ENCODE measurements around the gene MYO5B.

The MYO5B gene

DNA sequence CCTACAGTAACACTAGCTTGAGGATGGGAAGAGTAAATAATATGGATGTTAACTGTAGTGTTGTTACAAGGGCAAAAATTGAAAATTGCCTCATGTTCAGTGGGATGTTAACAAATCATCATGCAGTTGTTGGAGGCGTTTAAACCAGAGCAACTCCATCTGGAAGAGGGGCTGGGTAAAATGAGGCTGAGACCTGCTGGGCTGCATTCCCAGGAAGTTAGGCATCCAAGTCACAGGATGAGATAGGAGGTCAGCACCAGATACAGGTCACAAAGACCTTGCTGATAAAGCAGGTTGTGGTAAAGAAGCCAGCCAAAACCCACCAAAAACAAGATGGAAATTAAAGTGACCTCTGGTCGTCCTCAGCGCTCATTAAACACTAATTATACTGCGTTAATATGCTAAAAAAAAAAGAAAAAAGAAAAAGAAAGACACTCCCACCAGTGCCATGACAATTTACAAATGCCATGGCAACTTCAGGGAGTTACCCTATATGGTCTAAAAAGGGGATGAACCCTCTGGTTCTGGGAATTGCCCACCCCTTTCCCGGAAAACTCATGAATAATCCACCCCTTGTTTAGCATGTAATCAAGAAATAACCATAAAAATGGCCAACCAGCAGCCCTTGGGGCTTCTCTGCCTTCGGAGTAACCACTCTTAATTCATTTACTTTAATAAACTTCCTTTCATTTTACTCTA lies 101.4 kb downstream of the MYO5B start:
- H3K4me3 Mint-ChIP-seq, result no peak overlapping the region
- no peaks in the 10 kb centered on the region for H3K4me1 Mint-ChIP-seq (ENCODE audit: low read depth)
- intact Hi-C loops (cut with micrococcal nuclease), result no loop called here
- no peaks in the 10 kb centered on the region for H3K36me3 Mint-ChIP-seq (ENCODE audit: low read depth)
- H3K27ac Mint-ChIP-seq, result no peak overlapping the region
- H3K9me3 Mint-ChIP-seq, result no peaks in the 10 kb centered on the region
- H3K27me3 Mint-ChIP-seq, result peaks cover 2% of the 10 kb centered on the region

DNA sequence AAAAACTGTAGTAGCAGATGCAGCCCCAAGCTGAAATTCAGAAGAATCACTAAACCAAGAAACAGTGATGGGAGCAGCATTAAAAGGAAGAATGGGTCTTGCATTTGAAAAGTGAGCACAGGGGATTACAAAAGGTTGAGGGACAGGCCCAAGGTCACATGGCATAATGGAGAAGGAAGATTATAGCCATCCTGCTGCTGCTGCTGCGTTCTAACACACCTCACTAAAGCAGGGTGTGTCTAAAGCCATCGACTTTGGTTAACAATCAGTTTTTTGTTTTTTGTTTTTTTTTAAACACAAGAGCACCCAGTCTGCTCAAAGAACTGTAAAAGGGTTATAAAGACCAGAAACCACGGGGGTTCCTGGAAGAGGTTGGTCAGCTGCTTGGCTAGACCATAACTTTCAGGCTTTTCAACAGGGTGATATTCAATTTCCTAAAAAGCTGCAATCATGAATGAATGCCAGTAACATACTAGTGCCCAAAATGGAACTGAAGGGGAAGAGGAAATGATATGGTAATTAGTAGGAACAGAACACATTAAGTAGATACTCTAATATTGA lies 102.6 kb downstream of the MYO5B start:
- intact Hi-C loops (cut with micrococcal nuclease), result no loop called here
- Mint-ChIP-seq H3K4me3 (no peak overlapping the region), H3K27ac (no peak overlapping the region), H3K4me1 (ENCODE audit: low read depth) (no peaks in the 10 kb centered on the region), H3K36me3 (ENCODE audit: low read depth) (no peaks in the 10 kb centered on the region), H3K27me3 (peaks cover 2% of the 10 kb centered on the region), H3K9me3 (no peaks in the 10 kb centered on the region)

DNA sequence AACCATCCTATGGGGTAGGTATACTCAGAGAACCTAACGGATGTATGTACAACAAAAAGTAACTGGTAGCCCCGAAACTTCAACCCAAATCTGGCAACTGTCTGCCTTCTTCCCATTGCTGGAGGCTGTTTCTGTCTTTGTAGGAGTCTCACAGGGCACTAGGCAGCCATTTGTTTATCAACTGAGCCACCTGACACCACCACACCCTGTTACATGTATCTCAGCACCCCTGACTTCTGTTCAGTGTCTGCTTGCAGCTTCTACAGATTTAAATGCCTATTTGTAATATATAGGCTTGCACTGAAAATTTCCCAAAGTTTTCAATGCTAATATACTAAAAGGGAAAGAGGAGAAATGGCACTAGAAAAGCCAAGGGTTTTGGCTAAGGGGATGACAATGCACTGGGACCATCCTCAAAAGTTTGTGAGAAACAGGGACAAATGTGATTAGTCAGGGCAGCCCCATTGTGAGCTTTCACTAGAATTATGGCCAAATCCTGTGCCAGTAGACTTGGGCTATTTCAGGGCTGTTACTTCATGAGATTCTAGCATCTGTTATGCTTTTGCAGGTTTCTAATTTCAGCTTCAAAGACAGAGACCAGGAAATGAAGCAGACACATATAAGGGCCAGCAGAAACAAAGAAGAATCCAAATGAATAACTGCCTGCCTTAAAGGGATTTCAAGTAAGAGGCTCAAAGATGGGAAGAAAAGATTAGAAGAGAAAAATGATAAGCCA lies 103.3 kb downstream of the MYO5B start:
- Mint-ChIP-seq H3K4me1 (ENCODE audit: low read depth) (no peaks in the 10 kb centered on the region), H3K9me3 (no peaks in the 10 kb centered on the region), H3K27ac (no peak overlapping the region), H3K27me3 (peaks cover 2% of the 10 kb centered on the region), H3K36me3 (ENCODE audit: low read depth) (no peaks in the 10 kb centered on the region), H3K4me3 (no peak overlapping the region)
- intact Hi-C loops (cut with micrococcal nuclease), result no loop called here

DNA sequence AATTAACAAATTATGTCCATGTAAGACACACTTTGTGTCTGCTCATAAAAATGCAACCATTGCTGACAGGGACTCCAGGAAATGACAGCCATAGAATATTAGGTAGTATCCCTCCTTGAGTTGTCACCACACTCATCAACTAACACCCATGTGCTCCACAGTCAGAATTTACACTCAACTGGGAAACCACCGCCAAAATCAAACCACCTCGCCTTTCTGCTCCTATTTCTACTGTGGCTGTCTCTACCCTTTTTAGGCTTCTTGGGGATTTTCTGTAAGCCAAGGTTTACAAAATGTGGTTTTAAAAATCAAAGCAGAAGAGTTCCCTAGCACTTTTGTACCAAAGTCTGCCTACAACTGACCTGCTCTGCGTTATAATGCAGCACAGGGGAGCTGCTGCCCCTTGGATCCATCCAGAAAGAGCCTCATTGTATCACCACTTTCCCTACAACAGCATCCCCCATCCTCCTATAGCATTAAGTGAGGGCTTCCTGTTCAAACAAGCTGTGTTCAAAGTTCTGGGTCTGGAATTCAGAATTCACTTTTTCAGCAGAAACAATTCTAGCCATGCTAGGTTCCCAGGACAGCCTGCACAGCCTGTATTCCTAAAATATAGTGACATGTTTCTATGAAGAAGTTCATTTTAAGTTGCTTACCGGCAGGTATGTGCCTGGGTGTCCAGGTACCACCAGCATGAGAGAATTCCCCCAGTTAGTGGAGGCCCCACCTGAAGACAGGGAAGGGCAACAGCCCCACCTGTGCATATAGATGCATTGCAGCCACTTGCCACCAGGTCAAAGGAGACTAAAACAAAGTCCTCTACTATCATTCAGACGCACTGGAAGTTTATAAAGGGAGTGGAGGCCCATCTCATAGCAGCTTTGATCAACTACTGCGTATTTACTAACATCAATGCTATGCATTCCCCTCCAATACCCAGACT lies 104.3 kb downstream of the MYO5B start:
- intact Hi-C loops (cut with micrococcal nuclease), result no loop called here
- no peaks in the 10 kb centered on the region for H3K4me1 Mint-ChIP-seq (ENCODE audit: low read depth)
- H3K27ac Mint-ChIP-seq, result no peak overlapping the region
- no peaks in the 10 kb centered on the region for H3K9me3 Mint-ChIP-seq
- no peaks in the 10 kb centered on the region for H3K36me3 Mint-ChIP-seq (ENCODE audit: low read depth)
- peaks cover 2% of the 10 kb centered on the region for H3K27me3 Mint-ChIP-seq
- no peak overlapping the region for H3K4me3 Mint-ChIP-seq

DNA sequence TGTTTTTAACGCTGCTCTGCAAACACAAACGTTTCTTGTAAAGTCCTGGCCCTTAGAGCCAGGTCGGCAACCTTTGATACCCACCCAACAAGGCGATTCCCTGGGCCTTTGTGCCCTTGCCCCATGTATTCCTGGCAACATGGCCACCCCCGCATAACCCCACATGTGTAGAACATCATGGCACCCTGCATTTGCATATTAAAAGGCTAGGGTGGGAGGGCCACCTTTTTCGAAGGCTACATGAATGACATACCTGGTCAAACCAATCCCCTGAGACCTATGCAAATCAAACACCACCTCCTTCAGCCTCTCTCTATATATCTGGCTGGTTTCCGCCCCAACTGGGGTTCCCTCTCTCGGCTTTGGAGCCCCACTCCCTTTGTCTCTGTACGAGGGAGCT lies 105.2 kb downstream of the MYO5B start:
- Mint-ChIP-seq H3K27me3 (peaks cover 2% of the 10 kb centered on the region), H3K9me3 (no peaks in the 10 kb centered on the region), H3K4me3 (no peak overlapping the region), H3K27ac (no peak overlapping the region), H3K4me1 (ENCODE audit: low read depth) (no peaks in the 10 kb centered on the region), H3K36me3 (ENCODE audit: low read depth) (no peaks in the 10 kb centered on the region)
- intact Hi-C loops (cut with micrococcal nuclease), result no loop called here

DNA sequence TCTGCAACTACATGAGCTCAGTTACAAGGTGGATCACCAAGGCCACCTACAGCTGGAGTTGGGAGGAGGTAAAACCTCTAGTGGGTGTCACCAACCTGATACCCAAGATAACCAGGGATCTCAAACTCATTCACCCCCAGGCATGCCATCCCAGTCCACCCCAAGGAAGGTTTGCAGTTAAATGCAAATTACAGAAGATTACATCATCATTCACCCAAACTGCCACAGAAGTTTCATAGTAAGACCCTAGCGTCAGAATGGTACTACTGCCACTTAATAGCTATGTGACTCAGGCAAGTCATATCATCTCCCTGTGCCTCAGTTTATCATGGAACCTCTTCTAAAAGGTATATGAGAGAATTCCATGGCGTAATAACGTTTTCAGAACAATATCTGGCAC lies 111.2 kb downstream of the MYO5B start:
- H3K9me3 Mint-ChIP-seq, result no peaks in the 10 kb centered on the region
- H3K4me3 Mint-ChIP-seq, result no peak overlapping the region
- no peaks in the 10 kb centered on the region for H3K27me3 Mint-ChIP-seq

DNA sequence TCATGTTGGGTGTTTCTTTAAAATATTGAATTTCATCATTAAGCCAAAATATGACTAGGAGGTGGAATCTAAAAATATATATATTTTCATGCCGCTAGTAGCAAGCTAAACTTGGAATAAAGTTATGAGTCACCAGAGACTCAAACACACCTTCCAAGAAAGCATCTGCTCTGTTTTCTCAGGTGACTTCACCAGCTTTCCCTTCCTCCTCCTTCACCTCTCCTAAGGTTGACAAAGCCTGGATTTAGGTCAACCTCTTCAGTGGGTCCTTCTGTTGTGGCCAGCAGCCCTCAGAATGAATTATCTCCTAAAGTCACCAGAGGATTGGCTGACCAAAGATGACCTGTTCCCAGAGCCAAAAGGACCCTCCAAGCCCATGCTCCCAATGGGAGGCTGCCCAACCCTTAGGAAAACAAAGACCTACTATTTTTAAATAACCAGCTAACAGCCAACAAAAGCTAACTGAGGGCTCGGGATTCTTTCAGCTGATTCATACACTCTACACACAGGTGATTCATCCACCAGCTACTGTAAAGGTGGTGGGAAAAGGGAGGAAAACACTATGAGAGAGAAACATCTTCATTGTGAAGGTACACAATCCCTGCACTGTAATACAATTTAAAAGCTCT lies 113.9 kb downstream of the MYO5B start:
- Mint-ChIP-seq H3K27ac (no peak overlapping the region), H3K9me3 (no peaks in the 10 kb centered on the region), H3K27me3 (no peaks in the 10 kb centered on the region), H3K4me3 (no peak overlapping the region), H3K36me3 (ENCODE audit: low read depth) (no peaks in the 10 kb centered on the region), H3K4me1 (ENCODE audit: low read depth) (no peaks in the 10 kb centered on the region)
- intact Hi-C loops (cut with micrococcal nuclease), result no loop called here

More for the DNA sequence above, 111.2 kb downstream of the MYO5B start:
- no peaks in the 10 kb centered on the region for H3K36me3 Mint-ChIP-seq (ENCODE audit: low read depth)
- intact Hi-C loops (cut with micrococcal nuclease), result no loop called here
- no peak overlapping the region for H3K27ac Mint-ChIP-seq
- no peaks in the 10 kb centered on the region for H3K4me1 Mint-ChIP-seq (ENCODE audit: low read depth)

DNA sequence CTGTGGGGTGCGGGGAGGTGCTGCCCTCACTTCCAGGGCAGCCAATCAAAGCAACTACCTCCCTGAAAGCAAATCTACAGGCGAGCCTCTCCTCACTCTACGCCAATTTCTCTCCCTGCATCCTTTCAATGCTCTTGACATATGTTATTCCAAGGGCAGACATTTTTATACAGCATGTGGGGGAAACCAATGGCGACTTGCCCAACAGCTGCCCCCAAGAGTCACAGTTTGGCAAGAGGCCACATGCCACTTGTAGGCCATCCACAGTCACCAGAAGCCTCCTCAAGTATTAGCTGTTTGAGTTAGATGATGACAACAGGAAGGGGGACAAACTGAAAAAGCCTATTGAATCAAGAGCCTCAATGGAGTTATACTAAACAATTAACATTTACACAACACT lies 114.6 kb downstream of the MYO5B start:
- Mint-ChIP-seq H3K9me3 (no peaks in the 10 kb centered on the region), H3K36me3 (ENCODE audit: low read depth) (no peaks in the 10 kb centered on the region), H3K27me3 (no peaks in the 10 kb centered on the region), H3K4me3 (no peak overlapping the region), H3K27ac (no peak overlapping the region), H3K4me1 (ENCODE audit: low read depth) (no peaks in the 10 kb centered on the region)
- intact Hi-C loops (cut with micrococcal nuclease), result no loop called here

DNA sequence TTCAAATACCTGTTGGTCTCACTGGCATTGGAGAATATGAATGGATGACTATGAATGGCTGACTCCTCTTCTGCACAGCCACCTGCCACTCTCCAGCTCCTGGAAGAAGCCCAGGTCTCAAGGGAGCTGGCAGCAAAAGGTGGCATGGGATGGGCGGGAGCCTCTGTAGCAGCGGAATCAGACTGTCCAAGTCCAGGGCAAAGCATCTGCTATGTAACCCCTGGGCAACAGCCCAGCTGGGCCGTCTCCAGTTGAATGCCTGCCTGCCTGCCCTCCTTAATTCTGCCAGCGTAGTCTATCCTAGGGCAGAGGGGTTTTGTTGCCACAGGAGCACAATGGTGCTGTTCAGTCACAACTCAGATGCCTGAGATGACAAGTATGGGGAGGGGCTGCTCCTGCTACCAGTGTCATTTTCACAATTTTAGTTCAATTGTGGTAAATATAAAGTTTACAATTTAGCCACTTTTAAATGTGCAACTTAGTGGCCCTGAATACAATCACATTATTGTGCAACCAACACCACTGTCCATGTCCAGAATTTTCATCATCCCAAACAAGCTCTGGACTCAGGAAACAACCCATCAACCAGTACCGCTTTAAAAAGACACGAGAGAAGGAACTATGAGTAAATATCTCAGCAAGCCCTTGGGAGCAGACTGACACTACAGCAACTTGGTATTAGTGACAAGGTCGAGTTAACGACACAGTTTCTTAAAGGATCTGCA lies 115.2 kb downstream of the MYO5B start:
- Mint-ChIP-seq H3K9me3 (no peaks in the 10 kb centered on the region), H3K36me3 (ENCODE audit: low read depth) (no peaks in the 10 kb centered on the region), H3K4me1 (ENCODE audit: low read depth) (no peaks in the 10 kb centered on the region), H3K27ac (no peak overlapping the region), H3K4me3 (no peak overlapping the region), H3K27me3 (no peaks in the 10 kb centered on the region)
- intact Hi-C loops (cut with micrococcal nuclease), result no loop called here

DNA sequence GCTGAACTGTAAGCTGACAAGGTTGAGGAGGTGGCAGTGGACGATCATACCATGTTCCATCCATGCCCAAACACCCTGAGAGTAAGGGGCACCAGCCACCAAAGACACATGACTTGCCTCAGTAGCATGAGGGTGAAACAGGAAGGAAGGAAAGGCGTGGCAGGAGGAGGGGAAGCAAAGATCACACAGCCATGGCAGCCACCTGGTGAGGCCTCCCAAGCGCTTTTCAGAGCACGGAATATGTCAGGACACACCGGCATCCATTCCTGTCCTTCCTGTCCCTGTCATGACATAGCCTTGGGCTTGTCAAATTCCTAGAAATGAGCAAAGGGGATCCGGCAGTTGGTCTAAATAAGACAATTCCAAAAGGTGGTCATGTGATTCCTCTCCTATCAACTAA lies 118.7 kb downstream of the MYO5B start:
- H3K9me3 Mint-ChIP-seq, result no peaks in the 10 kb centered on the region
- no peaks in the 10 kb centered on the region for H3K4me1 Mint-ChIP-seq (ENCODE audit: low read depth)
- H3K4me3 Mint-ChIP-seq, result no peak overlapping the region
- H3K36me3 Mint-ChIP-seq (ENCODE audit: low read depth), result no peaks in the 10 kb centered on the region
- no peak overlapping the region for H3K27ac Mint-ChIP-seq
- intact Hi-C loops (cut with micrococcal nuclease), result no loop called here
- peaks cover 1% of the 10 kb centered on the region for H3K27me3 Mint-ChIP-seq

DNA sequence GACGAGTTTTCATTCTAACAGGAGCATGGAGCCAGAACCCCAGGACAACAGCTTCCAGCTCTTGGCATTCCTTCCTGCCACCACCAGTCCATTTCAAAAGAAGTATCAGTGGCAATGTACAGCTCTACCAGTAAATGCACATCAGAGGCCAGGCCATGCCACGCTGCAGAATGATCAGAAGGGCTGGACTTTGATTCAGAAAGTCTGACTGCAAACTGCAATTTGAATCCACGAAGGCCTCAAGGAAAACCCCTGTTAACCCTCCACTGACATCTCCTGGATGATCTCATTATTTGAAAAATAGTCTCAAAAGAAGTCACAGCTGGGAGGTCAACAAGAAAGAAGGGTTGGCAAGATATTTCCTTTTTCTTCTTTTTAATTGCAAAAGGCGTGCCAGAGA lies 119.2 kb downstream of the MYO5B start:
- Mint-ChIP-seq H3K27ac (no peak overlapping the region), H3K4me3 (no peak overlapping the region), H3K27me3 (peaks cover 3% of the 10 kb centered on the region), H3K9me3 (no peaks in the 10 kb centered on the region), H3K36me3 (ENCODE audit: low read depth) (no peaks in the 10 kb centered on the region), H3K4me1 (ENCODE audit: low read depth) (no peaks in the 10 kb centered on the region)
- intact Hi-C loops (cut with micrococcal nuclease), result no loop called here

DNA sequence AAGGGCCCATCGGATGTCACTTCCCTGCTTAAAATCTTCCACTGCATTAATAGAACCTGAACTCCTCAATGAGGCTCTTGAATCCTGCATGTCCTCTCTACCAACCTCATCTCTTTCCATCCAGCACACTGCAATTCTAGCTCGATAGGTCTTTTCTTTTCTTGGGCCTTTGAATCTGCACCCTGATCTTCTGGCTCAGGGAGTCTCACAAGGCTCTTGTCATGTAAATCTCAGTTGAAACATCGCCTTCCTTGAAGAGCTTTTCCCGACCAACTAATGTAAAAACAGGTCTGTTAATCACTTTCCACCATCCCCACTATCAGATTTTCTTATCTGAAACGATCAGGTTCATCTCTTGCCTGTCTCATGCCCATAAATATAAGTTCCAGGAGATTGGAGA lies 120.5 kb downstream of the MYO5B start:
- H3K9me3 Mint-ChIP-seq, result no peaks in the 10 kb centered on the region
- no peaks in the 10 kb centered on the region for H3K4me1 Mint-ChIP-seq (ENCODE audit: low read depth)
- H3K27ac Mint-ChIP-seq, result no peak overlapping the region

DNA sequence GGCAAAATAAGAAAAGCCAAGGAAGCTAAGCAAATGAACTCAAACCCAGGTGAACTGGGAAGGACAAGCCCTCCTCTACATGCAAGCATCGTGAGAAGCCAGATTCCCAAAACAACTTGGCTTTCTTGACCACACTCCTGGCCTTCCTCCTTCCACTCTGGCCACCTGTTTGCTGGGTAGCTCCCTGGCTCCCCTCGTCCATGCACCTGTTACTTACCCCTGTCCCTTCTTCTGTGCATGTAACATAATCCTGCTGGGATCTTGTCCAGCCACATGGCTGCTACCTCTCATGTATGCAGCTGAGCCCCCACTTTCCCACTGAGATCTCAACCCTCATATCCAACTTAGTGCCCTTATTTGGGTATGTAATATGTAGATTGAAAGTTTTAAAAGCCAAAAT lies 121.6 kb downstream of the MYO5B start:
- intact Hi-C loops (cut with micrococcal nuclease), result no loop called here
- no peak overlapping the region for H3K27ac Mint-ChIP-seq

More for the DNA sequence above, 120.5 kb downstream of the MYO5B start:
- peaks cover 3% of the 10 kb centered on the region for H3K27me3 Mint-ChIP-seq
- intact Hi-C loops (cut with micrococcal nuclease), result no loop called here
- H3K4me3 Mint-ChIP-seq, result no peak overlapping the region
- no peaks in the 10 kb centered on the region for H3K36me3 Mint-ChIP-seq (ENCODE audit: low read depth)

More for the DNA sequence above, 121.6 kb downstream of the MYO5B start:
- Mint-ChIP-seq H3K36me3 (ENCODE audit: low read depth) (no peaks in the 10 kb centered on the region), H3K4me1 (ENCODE audit: low read depth) (no peaks in the 10 kb centered on the region), H3K27me3 (peaks cover 3% of the 10 kb centered on the region), H3K9me3 (no peaks in the 10 kb centered on the region), H3K4me3 (no peak overlapping the region)

Data from dendritic cell treated with granulocyte-macrophage colony-stimulating factor and Interleukin-4, amounts not matched to agents 40 ng/mL and 50 ng/mL, for 4 days (primary cell).